Activated CD4-positive, alpha-beta T cell treated with anti-CD3 and anti-CD28 coated beads, Interleukin-2, amount 50 U/mL, for 4 hours (primary cell): ENCODE data around the gene MAN2C1.
"Not testable (repeated sequence)": the region's sequence is repeated elsewhere in the genome, so short reads cannot be mapped to it uniquely, and the experiment has no call there.

Experiments
- DNase-seq, 2 experiments: peaks; one replicate each; pipeline ENCODE4 v3.0.0-alpha.2; 2020

Gene MAN2C1

DNA sequence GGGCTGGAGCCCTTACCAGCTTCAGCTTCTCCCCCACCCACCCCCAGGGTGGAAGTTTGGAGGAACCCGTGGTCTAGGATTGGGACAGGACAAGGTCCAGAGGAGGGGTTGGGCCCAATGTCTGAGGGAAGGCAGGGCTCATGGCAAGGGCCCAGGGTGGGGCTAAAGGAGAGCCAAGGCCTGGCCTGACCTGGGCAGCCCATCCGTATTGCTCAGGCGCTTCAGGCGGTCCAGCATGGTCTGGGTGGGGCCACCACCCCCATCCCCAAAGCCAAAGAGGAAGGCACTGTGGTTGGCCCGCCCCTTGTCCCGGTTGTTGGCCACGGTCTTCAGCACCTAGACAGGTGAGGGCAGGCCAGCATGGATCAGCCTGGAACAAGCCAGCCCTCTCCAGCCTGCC lies 7.6 kb downstream of the MAN2C1 start:
- DNase-seq = no peak

- DNase-seq = no peak
These were observed 8.0 kb downstream of the MAN2C1 start for GRCh38 chr15:75360391-75360790.

- DNase-seq = no peak
These were observed 8.7 kb downstream of the MAN2C1 start for GRCh38 chr15:75359537-75360250.

GRCh38 chr15:75358771-75359536 lies 9.5 kb downstream of the MAN2C1 start:
- no peak for DNase-seq

DNA sequence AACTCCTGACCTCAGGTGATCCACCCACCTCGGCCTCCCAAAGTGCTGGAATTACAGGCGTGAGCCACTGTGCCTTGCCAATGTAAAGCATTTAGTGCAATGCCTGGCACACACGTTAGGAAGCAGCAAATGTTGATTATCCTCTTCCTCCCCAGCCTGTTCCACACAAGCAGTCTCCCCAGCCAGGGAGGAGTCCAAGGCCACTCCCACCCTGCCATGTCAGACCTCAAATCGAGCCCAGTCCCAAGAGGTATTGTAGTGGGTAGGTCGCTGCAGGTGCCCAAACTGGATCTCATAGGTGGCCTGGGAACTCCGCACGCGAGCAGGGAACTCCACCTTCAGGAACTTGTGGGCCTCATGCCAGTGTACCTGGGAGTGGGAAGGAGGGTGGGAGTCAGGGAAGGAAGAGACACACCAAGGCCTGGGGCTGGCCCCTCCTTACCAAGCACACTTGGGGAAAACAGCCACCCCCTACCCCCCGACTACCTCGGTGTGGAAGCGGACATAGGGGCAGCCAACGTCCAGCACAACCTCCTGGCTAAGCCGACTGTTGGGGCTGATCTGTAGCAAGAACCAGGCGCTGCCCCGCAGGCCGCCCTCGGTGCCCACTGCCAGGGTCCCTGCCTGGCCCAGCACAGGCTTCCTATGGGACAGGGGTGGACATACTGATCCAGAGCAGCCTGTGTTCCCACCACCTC lies 10.3 kb downstream of the MAN2C1 start:
- no peak for DNase-seq

DNA sequence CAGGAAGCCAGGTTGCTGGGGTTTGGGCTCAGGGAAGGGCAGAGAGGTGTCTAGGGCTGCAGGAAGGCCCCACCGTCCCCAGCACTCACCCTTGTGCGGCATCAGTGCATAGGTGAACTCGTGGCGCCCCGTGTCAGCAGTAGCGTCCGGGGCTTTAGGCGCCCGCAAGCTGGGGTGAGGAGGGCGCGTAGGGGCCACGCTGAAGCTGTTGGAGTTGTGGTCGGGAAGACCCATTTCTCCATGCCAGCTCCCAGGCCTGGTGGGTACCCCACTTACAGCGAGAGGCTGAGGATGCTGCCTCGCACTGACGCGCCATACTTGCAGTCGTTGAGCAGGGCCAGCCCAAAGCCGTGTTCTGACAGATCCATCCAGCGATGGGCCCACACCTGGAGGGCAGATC lies 11.9 kb downstream of the MAN2C1 start:
- DNase-seq = no peak

- no peak for DNase-seq
These were observed 12.4 kb downstream of the MAN2C1 start for GRCh38 chr15:75356006-75356405.

DNA sequence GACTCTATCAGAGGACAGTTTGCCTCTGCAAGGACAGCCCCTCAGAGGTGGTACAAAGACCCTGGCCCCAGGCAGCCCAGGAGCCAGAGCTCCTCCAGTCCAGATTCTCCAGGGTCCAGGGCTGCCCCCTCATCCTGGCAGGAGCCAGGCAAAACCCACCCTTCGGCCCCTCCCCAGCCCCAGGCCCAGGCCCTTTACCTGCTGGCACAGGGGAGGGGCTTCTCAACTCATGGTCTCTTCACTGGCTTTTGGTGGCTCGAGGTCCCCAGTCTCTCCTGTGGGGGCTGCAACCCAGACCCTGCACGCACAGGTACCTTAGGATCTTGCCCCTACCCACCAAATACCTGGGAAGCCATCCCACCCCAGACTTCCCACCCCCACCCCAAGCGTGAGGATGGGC lies 13.0 kb downstream of the MAN2C1 start:
- no peak for DNase-seq

- no peak for DNase-seq
These were observed 14.0 kb downstream of the MAN2C1 start for GRCh38 chr15:75354454-75354853.

GRCh38 chr15:75353604-75354003 lies 14.8 kb downstream of the MAN2C1 start:
- DNase-seq = no peak

DNA sequence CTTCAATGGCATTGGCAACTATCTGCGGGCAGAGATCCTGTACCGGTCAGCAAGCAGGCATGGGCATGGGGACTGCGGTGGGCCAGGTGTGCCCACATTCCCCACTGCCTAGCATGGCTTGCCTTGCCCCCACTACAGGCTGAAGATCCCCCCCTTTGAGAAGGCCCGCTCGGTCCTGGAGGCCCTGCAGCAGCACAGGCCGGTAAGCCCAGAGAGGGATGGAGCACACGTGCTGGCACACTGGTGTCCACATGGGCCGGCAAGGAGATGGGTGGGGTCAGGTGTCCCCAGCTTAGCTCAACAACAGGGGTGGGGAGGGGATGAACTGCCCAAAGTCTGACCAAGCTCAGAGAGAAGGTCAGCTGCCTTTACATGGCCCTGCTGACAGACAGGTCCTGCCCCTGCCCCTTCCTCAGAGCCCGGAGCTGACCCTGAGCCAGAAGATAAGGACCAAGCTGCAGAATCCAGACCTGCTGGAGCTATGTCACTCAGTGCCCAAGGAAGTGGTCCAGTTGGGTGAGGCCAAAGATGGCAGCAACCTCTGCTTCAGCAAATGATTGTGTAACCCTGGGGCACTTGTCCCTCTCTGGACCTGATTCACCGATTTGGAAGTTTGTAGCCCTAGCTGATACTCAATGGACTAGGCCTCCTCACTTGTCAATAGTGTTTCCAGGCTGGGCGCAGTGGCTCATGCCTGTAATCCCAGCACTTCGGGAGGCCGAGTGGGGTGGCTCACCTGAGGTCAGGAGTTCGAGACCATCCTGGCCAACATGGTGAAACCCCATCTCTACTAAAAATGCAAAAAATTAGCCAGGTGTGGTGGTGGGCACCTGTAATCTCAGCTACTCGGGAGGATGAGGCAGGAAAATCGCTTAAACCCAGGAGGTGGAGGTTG lies 16.0 kb downstream of the MAN2C1 start:
- DNase-seq = no peak

GRCh38 chr15:75350601-75351361 lies 17.6 kb downstream of the MAN2C1 start:
- no peak for DNase-seq

- peak; percentile 20 to 32 for DNase-seq
These were observed 18.4 kb downstream of the MAN2C1 start for GRCh38 chr15:75349851-75350588.

DNA sequence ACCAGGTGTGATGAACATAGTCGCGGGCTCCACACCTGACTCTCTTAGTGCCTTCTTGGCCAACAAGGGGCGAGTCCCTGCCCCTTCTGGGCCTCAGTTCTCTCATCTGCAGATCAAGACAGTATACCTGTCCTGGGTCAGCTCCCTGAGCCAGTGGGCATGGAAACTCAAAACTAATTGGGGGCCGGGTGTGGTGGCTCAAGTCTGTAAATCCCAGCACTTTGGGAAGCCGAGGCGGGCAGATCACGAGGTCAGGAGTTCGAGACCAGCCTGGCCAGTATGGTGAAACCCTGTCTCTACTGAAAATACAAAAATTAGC lies 19.1 kb downstream of the MAN2C1 start:
- not testable (repeated sequence) for DNase-seq

GRCh38 chr15:75348562-75349350 lies 19.7 kb downstream of the MAN2C1 start:
- DNase-seq = no peak

DNA sequence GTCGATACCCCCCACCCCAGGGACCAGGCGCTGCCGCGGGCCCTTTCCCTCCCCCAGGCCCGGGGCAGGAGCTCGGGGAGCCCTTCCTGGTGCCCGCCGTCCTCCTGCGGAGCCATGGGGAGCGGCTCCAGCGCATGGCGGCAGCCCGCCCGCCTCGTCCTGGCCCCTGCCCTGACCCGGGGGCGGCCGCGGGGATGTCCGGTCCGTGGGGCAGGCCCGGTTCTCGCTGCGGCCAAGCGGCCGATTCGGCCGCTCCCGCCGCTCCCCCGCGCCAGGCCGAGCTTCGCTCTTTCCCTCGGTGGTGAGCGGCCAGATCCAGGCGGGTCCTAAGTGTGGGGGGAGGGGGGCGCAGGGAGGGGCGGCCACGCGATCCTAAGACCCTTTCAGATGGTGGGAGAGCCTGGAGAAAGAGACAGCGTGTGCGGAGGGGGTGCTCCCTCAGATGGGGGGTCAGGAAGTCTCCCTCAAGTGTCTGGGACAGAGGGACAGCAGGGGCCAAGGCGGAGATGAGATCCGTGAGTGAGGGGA lies 20.3 kb downstream of the MAN2C1 start:
- no peak for DNase-seq

- DNase-seq = peak; percentile 35 to 45
These were observed 21.0 kb downstream of the MAN2C1 start for GRCh38 chr15:75347222-75348033.

- no peak for DNase-seq
These were observed 21.6 kb downstream of the MAN2C1 start, which contains the start of gene NEIL1 for GRCh38 chr15:75346796-75347221. Gene NEIL1 (plus strand): TSS chr15:75347039. CDS start chr15:75348906, 1,867 bp downstream.

GRCh38 chr15:75343953-75344352 lies 24.5 kb downstream of the MAN2C1 start:
- not testable (repeated sequence) for DNase-seq
